GM21723 (cell line): ENCODE measurements around the gene TMEM101.
"Not testable (repeated sequence)": the region's sequence is repeated elsewhere in the genome, so short reads cannot be mapped to it uniquely, and the experiment has no call there.

Source experiments
- ATAC-seq: cut with Tn5 transposase; IDR thresholded peaks from one replicate; pipeline ENCODE4 v1.9.1; 2021; ENCODE audit warnings: mild to moderate bottlenecking, moderate library complexity; ENCODE audit not compliant: unreplicated experiment

TMEM101 gene

DNA sequence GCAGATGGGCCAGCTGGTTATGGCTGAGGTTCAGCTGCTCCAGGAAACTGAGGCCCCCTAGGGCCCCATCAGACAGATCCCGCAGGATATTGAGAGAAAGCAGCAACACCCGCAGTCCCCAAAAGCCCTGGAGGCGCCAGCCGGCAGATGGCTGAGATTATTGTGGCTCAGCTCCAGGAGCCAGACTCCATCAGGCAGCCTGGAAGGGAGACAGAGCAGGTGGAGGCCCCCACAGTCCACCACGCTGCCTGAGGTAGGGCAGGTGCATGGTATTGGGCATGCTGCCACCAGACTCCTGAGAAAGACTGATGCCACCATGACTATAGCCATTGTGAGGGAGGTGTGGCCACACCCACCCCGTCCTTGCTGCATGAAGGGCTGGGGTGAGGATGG lies 9.5 kb upstream of the TMEM101 start:
- ATAC-seq = no peak

DNA sequence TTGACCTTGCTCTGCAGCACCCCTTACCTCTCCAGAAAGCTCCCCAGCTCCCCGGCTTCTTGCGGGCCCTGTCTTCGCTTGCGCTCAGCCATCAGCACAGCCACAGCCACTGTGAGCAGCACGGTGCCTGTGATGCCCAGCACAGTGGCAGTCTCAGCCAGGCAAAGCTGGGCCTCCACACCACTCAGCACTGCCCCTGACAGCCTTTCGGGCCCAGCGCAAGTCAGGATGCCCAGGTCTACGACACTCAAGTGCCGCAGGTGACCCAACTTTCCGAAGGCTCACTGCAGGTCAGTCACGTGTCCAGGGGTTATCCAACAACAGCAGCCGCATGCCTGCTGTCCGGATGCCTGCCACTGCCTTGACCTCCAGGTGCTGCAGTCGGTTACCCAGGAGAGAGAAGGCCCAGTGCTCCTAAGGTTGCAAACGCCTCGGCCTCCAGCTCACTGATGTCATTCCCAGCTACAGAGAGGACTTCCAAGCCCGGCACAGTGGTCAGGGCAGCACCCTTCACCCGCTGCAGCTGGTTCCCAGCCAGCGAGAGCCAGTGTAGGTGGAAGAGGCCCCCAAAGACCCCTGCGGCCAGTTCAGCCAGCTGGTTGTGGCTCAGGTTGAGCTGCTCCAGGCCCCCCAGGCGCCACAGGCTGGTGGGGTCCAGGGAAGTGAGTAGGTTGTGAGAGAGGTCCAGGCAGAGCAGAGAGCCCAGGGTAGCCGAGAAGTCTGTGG lies 8.9 kb upstream of the TMEM101 start:
- no peak for ATAC-seq

DNA sequence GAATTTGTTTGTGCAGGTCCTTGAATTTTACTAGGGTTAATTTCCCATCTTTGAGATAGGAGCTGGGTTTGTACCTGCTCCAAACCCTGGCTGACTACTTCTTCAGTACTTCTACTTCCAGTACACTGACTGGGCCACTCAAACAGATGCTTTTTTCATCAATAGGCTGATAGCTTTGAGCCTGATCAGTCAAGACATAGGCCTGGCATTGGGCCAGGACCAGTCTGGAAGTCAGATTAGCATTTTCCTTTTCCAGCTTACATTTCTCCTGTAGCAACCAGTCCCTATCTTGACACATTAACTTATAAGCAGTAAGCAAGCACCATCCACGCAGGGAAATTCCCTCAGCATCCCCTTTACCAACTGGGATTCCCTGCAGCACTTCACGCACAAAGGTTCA lies 7.5 kb upstream of the TMEM101 start:
- no peak for ATAC-seq

DNA sequence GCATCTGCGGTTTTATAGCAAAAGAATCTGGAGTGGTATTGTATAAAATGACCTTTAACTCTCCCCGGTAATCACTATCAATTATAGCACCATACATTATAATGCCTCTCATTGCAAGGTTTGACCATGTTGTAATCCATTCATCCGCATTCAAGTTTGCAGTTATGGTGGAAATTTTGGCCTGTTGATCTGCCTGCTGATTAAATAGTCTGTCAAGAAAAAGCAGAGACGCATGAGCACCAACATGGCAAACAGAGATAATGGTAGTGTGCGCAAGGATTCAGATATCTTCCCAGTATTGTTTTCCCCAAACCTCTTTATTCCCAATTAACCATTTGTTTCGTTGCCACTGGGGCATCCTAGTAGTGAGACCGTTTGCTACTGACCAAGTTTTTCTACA lies 6.5 kb upstream of the TMEM101 start:
- ATAC-seq = not testable (repeated sequence)

DNA sequence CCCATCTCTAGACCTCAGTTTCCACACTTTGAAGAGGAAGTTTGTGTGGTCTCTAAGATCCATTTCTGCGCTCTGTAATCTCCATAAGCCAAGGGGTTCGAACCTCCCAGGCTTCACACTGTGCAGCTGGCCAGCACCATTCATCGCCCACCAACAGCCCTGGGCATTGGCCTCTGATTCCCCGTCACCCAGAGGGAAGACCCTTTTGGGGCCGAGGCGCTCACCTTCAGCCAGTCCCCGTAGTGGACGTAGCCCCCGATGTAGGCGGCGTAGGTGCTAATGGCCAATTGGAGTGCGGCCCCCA lies 678 bp downstream of the TMEM101 start:
- no peak for ATAC-seq

DNA sequence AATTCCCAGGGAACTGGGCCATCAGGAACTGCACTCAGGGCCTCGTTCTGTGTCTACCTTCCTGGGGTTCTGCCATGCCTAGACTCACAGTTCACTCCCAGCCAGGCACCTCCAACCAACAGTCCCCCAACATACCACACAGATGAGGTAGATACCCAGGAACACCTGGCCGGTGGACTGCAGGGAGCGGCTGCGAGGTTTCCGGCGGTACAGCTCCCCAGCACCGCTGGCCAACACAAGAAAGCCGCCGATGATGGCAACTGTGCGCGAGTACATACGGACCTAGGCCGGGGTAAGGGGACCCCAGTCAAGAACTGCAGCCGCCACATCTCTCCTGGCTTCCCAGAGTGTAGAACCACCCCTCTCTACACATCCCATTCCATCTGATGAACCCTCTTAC lies 1.9 kb downstream of the TMEM101 start:
- ATAC-seq = no peak

DNA sequence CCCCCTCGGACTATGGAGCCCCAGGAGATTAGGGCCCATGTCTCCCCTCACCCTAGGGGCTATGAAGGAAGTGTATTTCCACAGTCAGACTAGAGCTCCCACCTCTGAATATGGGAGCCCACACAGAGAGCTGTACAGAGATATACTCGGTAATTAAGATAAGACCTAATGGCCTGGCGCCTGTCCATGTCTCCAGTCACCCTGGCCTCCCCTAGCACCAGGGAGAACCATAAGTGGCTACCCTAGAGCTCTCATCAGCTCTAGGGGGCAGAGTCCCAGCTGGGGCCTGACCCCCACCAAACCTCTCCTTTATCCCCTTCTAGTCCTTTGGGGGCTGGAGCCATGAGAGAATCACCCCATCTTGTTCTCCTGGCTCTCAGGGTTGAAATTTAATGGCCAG lies 2.4 kb downstream of the TMEM101 start:
- no peak for ATAC-seq

DNA sequence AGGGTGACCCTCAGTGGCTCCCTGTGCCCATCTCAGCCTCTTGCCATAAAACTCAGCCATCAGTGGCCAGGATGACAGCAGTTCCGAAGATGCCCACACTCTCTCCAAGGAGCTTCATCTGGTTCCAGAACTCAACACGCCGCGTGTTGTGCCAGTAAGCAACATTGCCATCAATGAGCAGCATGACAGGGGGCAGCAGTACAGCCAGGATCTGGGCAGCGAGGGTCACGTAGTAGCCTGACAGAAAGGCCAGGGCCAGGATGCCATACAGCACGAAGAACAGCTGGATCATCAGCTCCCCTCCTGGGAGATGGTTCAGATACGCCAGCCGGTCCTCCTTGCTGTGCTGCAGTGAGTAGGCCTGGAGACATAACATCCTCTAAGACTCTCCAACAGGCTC lies 2.9 kb downstream of the TMEM101 start:
- ATAC-seq = no peak

DNA sequence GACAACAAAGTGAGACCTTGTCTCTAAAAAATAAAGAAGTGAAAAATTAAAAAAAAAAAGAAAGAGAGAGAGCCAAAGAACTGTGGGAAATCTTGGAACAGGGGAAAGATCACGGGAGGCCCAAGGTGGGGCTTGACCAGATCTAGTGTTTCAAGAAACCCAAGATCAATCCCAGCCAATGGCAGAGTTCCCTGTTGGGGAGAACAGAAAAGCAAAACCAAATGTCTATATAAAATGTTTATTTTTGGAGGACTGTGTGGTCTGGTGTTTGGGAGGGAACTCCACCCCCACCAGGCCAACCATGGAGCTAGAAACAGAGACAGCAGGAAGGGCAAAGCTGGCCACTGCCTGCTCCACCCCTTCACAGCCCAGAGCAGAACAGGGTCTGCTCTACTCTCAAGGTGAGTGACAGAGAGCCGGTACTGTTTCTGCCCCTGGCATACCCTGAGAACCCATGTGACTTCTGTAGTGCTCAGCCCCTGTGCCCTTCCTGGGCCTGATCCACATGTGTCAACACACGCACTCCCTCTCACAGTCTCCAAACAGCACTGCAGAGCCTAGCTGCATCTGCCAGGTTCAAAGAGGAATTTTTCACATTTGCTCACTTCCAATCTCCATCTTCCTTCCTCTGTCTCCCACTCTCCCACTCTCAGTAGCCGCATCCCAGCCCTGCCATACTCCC lies 3.7 kb downstream of the TMEM101 start:
- ATAC-seq = no peak

DNA sequence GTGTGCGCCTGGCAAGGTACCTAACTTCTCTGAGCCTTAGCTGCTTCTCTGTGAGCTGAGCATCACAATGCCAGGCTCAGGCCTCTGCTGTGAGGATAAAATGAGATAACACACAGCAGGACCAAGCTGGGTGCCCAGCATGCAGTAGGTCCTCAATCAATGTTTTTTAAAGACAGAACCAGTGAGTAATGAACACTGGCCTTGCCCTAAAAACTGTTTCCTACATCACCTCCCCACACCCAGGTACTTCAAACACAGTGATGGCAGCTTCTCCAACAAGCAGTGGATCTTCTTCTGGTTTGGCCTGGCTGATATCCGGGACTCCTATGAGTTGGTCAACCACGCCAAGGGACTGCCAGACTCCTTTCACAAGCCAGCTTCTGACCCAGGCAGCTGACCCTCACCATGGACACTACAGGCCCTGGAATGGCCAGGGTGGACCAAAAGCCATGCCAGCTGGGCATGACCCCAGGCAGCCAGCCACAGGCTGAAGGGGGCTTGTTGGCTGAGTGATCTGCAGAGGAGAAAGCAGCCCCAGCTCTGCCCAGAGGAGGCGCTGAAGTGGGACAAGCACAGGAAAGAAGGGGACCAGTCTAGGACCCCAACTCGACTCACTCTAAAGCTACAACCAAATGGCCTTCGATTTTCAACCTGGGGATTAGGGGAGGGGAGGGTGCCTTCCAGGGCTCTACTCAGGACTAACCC lies 6.4 kb downstream of the TMEM101 start:
- ATAC-seq = no peak

DNA sequence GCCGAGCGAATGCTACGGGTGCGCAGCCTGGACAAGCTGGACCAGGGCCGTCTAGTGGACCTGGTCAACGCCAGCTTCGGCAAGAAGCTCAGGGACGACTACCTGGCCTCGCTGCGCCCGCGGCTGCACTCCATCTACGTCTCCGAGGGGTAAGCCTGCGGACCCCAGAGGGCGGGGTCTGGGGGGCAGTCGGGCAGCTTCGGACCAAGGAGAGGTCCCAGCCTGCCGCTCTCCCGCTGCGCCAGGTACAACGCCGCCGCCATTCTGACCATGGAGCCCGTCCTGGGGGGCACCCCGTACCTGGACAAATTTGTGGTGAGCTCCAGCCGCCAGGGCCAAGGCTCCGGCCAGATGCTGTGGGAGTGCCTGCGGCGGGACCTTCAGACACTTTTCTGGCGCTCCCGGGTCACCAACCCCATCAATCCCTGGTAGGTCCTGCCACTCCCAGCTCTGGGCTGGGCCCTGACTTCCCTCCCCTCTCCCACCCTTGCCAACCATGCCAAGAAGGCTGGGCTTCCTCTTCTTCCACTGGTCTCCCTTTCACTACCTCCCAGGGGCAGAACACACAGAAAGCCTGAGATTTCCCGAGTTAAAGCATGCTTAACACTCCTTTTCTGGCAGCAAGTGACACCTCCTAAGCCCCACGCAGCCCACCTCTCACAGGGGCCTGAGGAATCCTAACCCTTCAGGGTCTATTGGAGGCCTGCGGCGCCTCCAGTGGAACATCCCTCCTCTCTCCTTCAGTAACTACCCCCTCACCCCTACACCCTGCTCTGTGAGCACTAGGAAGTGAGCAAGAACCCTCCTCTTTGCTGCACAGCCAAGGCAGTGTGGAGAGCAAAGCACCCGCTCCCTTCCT lies 7.2 kb downstream of the TMEM101 start:
- peak; percentile 10 for ATAC-seq

DNA sequence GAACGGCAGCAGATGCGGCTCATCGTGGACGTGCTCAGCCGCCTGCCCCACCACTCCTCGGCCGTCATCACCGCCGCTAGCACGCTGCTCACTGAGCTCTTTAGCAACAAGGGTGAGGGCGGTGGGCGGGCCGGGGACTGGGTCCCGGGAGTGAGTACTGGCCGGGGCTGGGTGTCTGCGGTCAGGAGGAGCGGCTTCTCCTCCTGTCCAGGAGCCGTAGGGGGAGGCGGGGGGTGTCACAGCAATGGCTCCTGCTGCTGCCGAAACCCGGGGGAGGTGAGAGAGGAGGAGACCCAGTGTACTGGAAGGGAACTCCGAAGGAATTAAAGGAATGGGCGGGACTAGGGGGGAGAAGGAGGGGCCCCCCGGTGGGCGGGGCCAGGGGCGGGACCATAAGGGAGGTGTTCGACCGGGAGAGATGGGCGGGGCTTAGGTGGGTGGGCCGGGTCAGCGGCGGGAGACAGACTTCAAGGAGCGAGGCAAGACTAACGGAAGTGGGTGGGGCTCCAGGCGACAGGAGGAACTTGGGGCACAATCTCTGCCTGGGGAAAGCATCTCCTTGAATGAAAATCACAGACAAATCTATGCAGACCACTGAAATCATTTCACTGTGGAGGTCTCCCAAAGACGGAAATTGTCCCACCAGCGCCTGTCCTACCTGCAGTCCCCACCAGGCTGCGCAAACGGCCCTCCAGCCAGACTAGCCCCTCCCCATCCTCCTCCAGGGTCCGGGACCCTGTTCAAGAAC lies 8.0 kb downstream of the TMEM101 start:
- ATAC-seq = peak; percentile 65

DNA sequence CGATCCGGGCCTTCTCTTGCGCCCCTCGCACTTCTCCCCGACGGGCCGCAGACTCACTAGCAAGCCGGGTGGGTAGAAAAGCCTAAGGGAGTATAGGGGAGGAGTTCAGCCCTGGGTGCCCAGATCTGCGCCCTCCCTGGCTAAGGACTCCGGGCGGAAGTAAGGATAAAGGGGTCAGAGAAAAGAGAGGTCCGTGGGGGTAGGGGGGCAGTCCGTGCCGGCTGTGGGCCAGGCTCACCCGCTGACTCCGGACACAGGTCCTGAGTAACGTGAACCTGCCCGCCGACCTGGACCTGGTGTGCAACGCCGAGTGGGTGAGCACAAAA lies 8.5 kb downstream of the TMEM101 start:
- no peak for ATAC-seq

DNA sequence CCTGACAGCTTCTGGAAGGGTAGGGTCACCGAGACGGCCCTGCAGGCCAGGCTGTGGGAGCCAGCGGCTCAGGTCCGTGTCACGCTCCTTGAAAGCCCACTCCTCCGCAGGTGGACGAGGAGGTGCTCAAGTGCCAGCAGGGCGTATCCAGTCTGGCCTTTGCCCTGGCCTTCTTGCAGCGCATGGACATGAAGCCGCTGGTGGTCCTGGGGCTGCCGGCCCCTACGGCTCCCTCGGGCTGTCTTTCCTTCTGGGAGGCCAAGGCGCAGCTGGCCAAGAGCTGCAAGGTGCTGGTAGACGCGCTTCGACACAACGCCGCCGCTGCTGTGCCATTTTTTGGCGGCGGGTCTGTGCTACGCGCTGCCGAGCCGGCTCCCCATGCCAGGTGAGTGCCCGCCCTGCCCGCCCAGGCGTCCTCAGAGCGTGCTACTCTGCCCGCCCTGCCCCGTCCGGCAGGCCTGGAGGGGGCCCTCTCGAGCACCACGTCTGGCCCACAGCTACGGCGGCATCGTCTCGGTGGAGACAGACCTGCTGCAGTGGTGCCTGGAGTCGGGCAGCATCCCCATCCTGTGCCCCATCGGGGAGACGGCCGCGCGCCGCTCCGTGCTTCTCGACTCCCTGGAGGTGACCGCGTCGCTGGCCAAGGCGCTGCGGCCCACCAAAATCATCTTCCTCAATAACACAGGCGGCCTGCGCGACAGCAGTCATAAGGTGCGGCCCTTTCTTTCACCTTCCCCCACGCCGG lies 9.1 kb downstream of the TMEM101 start:
- no peak for ATAC-seq

DNA sequence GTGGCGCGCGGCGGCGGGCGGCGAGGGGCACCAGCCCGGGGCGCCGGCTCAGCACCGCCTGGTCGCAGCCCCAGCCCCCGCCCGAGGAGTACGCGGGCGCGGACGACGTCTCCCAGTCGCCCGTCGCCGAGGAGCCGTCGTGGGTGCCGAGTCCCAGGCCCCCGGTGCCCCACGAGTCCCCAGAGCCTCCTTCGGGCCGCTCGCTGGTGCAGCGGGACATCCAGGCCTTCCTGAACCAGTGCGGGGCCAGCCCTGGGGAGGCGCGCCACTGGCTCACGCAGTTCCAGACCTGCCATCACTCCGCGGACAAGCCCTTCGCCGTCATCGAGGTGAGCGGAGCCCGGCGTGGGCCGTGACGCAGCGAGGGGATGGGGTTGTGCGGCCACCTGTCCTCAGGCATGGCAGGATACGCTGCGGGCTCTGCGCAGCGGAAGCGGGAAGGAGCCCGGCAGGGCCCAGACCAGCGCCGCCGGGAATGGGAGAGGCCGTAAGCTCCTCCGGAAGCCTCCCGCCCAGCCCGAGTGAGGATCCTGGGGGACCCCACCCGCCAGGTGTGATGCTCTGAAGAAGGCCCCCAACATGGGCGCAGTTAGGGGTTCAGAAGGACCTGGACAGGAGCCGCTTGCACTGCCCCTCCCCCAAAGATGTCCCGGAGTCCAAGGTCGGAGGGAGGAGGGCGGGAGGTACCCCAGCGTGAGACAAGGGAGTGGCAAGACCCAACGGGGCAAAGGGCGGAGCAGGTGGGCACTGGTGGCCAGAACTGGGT lies 9.8 kb downstream of the TMEM101 start:
- no peak for ATAC-seq

DNA sequence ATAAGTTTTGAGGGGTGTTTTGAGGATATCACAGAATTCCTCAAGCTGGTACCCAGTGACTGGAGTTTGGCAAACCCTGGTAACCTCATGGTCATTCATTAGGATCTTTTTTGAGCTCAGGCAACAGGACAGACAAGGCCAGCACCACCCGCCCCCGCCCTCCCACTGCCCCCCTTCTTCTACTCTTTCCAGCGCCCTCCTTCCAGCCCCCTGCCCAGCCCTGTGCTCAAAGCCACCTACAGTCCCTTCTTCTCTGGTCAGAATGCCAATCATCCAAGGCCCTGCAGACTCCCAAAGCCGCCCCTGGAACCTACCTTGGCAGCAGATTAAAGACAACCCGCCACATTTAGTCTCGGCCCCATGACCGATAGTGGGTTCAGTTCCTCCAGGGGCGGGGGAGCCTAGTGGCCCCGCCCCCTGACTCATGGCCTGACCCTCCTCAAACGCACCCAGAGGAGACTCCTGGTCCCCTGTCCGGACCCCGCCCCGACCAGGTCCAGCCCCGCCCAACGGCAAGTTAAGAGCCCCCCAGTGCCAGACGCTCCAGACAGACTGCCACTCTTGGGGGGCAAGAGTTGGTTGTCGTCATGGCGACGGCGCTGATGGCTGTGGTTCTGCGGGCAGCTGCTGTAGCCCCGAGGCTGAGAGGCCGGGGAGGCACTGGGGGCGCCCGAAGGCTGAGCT lies 10.5 kb downstream of the TMEM101 start, which contains the start of gene NAGS:
Gene NAGS (plus strand): TSS at position 546 of the 684 bp plus-strand sequence. CDS start 42 bp downstream, at position 588.
- ATAC-seq = no peak

DNA sequence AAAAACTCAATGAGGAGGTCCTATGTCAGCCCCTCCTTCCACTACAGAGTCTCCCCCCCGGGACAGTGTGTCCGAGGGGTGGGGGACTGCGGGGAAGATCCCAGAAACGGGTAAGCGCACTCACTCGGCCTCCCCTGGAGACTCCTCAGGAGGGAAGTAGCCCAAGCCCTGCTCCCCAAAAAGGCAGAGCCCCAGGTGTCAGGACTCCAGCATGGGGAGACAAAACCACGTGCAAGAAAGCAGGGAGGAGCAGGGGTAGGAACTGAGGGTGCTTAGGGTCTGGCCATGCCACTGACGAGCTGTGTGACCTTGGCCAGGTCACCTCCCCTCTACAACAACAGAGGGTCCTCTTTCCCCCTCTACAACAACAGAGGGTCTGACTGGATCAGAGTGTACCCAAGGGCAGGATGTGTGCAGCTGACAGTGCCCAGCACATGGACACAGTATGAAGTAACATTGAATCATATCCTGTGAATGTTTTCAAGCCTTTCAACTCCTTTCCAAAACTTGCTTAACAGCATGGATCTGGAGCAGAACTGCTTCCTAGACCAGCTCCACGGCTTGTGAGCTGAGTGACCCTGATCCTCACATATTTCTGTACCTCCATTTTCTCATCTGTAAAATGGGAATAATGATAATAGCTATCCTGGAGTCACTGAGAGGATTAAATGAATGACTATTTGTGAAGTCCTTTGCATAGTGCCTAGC lies 12.5 kb downstream of the TMEM101 start:
- no peak for ATAC-seq

DNA sequence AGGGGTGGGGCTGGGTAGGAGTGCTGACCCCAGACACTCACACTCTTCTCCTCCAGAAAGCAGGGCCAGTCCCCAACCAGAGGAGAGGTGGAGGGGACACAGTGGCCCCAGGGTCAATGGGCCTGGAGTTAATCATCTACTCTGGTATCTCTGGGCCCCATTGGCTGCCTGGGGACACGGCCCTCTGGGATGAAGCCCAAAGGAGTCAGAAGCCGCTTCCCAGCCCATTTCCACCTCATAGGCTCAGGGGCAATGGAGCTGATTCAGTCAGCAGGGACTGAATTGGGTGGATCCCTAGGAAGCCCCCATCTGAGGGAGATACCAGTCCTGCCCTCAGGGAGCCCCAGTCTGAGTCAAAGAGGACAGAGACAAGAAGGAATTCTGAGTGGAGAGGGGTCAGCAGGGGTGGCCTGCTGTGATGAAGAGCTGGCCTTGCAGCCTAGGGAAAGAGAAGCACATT lies 13.3 kb downstream of the TMEM101 start:
- no peak for ATAC-seq
